H9 (cell line): ENCODE measurements around the gene HUS1. TPM values are rescaled to one million over a fixed set of nuclear protein-coding genes. Genes with fewer than 3 reads are reported as not detected.

Experiments
- DNase-seq: peaks from one replicate; pipeline ENCODE4 v3.0.0-alpha.2; 2017
- H2AFZ ChIP-seq: one replicate; pipeline ENCODE4 v1.6.1; 2013; ENCODE audit warnings: mild to moderate bottlenecking, low read length, control low read depth, moderate library complexity
- H2AK5ac ChIP-seq: 2 replicates; pipeline ENCODE4 v1.6.1; 2013; ENCODE audit warnings: low read length, control low read depth, mixed read lengths; ENCODE audit not compliant: insufficient read length
- H2BK120ac ChIP-seq: one replicate; pipeline ENCODE4 v1.6.1; 2013; ENCODE audit warnings: low read depth, mild to moderate bottlenecking, low read length, control low read depth, inconsistent platforms; ENCODE audit not compliant: poor library complexity, severe bottlenecking
- H2BK12ac ChIP-seq: 2 replicates; pipeline ENCODE4 v1.6.1; 2013; ENCODE audit warnings: low read length, control low read depth, mixed read lengths, low read depth; ENCODE audit not compliant: insufficient read length
- H2BK15ac ChIP-seq: 2 replicates; pipeline ENCODE4 v1.6.1; 2013; ENCODE audit warnings: low read depth, low read length, control low read depth
- H2BK20ac ChIP-seq: one replicate; pipeline ENCODE4 v1.6.1; 2013; ENCODE audit warnings: low read depth, mild to moderate bottlenecking, low read length, control low read depth, inconsistent platforms; ENCODE audit not compliant: poor library complexity, severe bottlenecking
- H2BK5ac ChIP-seq: 2 replicates; pipeline ENCODE4 v1.6.1; 2013; ENCODE audit warnings: low read length, control low read depth, mixed read lengths; ENCODE audit not compliant: insufficient read length
- H3K14ac ChIP-seq: 2 replicates; pipeline ENCODE4 v1.6.1; 2013; ENCODE audit warnings: low read length, control low read depth; ENCODE audit not compliant: insufficient read depth
- H3K18ac ChIP-seq: 2 replicates; pipeline ENCODE4 v1.6.1; 2013; ENCODE audit warnings: low read depth, mild to moderate bottlenecking, mixed read lengths, low read length, control low read depth; ENCODE audit not compliant: insufficient read length
- H3K23ac ChIP-seq: 2 replicates; pipeline ENCODE4 v1.6.1; 2013; ENCODE audit warnings: low read length, control low read depth, mixed read lengths, low read depth; ENCODE audit not compliant: insufficient read length
- H3K23me2 ChIP-seq: 2 replicates; pipeline ENCODE4 v1.6.1; 2013; ENCODE audit warnings: low read depth, mild to moderate bottlenecking, mixed read lengths, low read length, control low read depth; ENCODE audit not compliant: insufficient read length, poor library complexity, severe bottlenecking
- H3K27ac ChIP-seq: 2 replicates; pipeline ENCODE4 v1.5.1; 2013; ENCODE audit warnings: low read length, control low read depth, mixed read lengths, low read depth; ENCODE audit not compliant: insufficient read length
- H3K27me3 ChIP-seq: 2 replicates; pipeline ENCODE4 v1.6.1; 2013; ENCODE audit warnings: low read length, control low read depth, inconsistent platforms; ENCODE audit not compliant: insufficient read depth
- H3K4ac ChIP-seq: 2 replicates; pipeline ENCODE4 v1.6.1; 2013; ENCODE audit warnings: low read depth, mild to moderate bottlenecking, control low read depth, inconsistent platforms, low read length, moderate library complexity
- H3K4me1 ChIP-seq: 2 replicates; pipeline ENCODE4 v1.6.1; 2013; ENCODE audit warnings: low read length, control low read depth, inconsistent platforms; ENCODE audit not compliant: insufficient read depth
- H3K4me2 ChIP-seq: 2 replicates; pipeline ENCODE4 v1.6.1; 2013; ENCODE audit warnings: low read length, control low read depth, mixed read lengths; ENCODE audit not compliant: insufficient read length, insufficient read depth
- H3K56ac ChIP-seq: 2 replicates; pipeline ENCODE4 v1.6.1; 2013; ENCODE audit warnings: low read depth, mild to moderate bottlenecking, mixed read lengths, low read length, control low read depth; ENCODE audit not compliant: insufficient read length
- H3K79me1 ChIP-seq: 2 replicates; pipeline ENCODE4 v1.6.1; 2013; ENCODE audit warnings: low read depth, mild to moderate bottlenecking, moderate library complexity, low read length, control low read depth, inconsistent platforms; ENCODE audit not compliant: insufficient read depth, poor library complexity, severe bottlenecking
- H3K79me2 ChIP-seq: 2 replicates; pipeline ENCODE4 v1.6.1; 2013; ENCODE audit warnings: low read length, control low read depth, inconsistent platforms; ENCODE audit not compliant: insufficient read depth
- H3K9ac ChIP-seq: 2 replicates; pipeline ENCODE4 v1.6.1; 2013; ENCODE audit warnings: low read length, control low read depth, mixed read lengths; ENCODE audit not compliant: insufficient read length; ENCODE audit errors: extremely low read depth
- H3K9me3 ChIP-seq: one replicate; pipeline ENCODE4 v1.6.1; 2013; ENCODE audit warnings: low read depth, low read length, inconsistent platforms; ENCODE audit not compliant: control insufficient read depth
- H3T11ph ChIP-seq: one replicate; pipeline ENCODE4 v1.6.1; 2013; ENCODE audit warnings: mild to moderate bottlenecking, low read length, control low read depth, inconsistent platforms
- H4K20me1 ChIP-seq: one replicate; pipeline ENCODE4 v1.6.1; 2013; ENCODE audit not compliant: control insufficient read depth, insufficient read length, insufficient read depth
- H4K5ac ChIP-seq: 2 replicates; pipeline ENCODE4 v1.6.1; 2013; ENCODE audit warnings: low read depth, mild to moderate bottlenecking, mixed read lengths, low read length, control low read depth; ENCODE audit not compliant: insufficient read length
- H4K8ac ChIP-seq: replicated peaks from 2 replicates; pipeline ENCODE4 v1.6.1; 2013; ENCODE audit warnings: low read length, control low read depth, mixed read lengths, low read depth; ENCODE audit not compliant: insufficient read length
- H4K91ac ChIP-seq: 2 replicates; pipeline ENCODE4 v1.6.1; 2013; ENCODE audit warnings: low read depth, mild to moderate bottlenecking, moderate library complexity, mixed read lengths, low read length, control low read depth; ENCODE audit not compliant: insufficient read length
- H3K27ac Mint-ChIP-seq, 3 experiments: 2 replicates in 2 of 3; 3 replicates in 1 of 3; pipeline ENCODE4 v1.8.0; 2020 to 2021; ENCODE audit warnings: mixed read lengths in 3 of 3, mild to moderate bottlenecking in 1 of 3, moderate library complexity in 1 of 3
- H3K27me3 Mint-ChIP-seq: 2 replicates; pipeline ENCODE4 v1.8.0; 2021; ENCODE audit warnings: low read depth, mild to moderate bottlenecking, moderate library complexity, mixed read lengths
- H3K36me3 Mint-ChIP-seq, 3 experiments: 2 replicates in 2 of 3; 3 replicates in 1 of 3; pipeline ENCODE4 v1.8.0; 2020 to 2021; ENCODE audit warnings: low read depth in 3 of 3, mixed read lengths in 3 of 3; ENCODE audit not compliant: insufficient read depth in 1 of 3
- H3K4me1 Mint-ChIP-seq, 2 experiments: 2 replicates each; pipeline ENCODE4 v1.8.0; 2020; ENCODE audit warnings: mixed read lengths in 2 of 2
- H3K4me3 Mint-ChIP-seq, 2 experiments: 2 replicates in 1 of 2; 3 replicates in 1 of 2; pipeline ENCODE4 v1.8.0; 2020 to 2021; ENCODE audit warnings: mild to moderate bottlenecking in 2 of 2, mixed read lengths in 2 of 2, moderate library complexity in 1 of 2
- H3K9me3 Mint-ChIP-seq, 2 experiments: 2 replicates in 1 of 2; 3 replicates in 1 of 2; pipeline ENCODE4 v1.8.0; 2020; ENCODE audit warnings: mild to moderate bottlenecking in 2 of 2, mixed read lengths in 2 of 2, moderate library complexity in 1 of 2
- WGBS: extraction: QIAGEN DNeasy Blood & Tissue Kit; methylation state at CpG from one replicate; pipeline ENCODE4 v1.1.7; 2013; ENCODE audit warnings: missing lambda C conversion rate, low lambda C conversion rate, mixed read lengths; ENCODE audit not compliant: insufficient read length; ENCODE audit errors: extremely low coverage; 5-methylcytosine and 5-hydroxymethylcytosine counted together
- total RNA-seq: library from RNA; stranded (reverse); gene quantifications from 2 replicates; pipeline ENCODE4 v1.2.1, GENCODE V29; 2021
- TF ChIP-seq, protein P1 (sequence below): fragments of 200-600 bp; sonication (generic); conservative IDR thresholded peaks from 3 replicates; pipeline ENCODE4 v1.8.0; 2021; ENCODE audit warnings: antibody characterized with exemption, mild to moderate bottlenecking

Gene HUS1
- total RNA-seq, 1 experiment from 2014 or later = 43.1 TPM

- Mint-ChIP-seq H3K4me1 (peaks cover 25 to 38% of the 10 kb centered on the region in 2 experiments), H3K4me3 (no peak overlapping the region), H3K27me3 (no peaks in the 10 kb centered on the region; the same call in 1 of the 2 replicates), H3K27ac (no peak overlapping the region), H3K36me3 (no peaks in the 10 kb centered on the region), H3K9me3 (no peaks in the 10 kb centered on the region)
- no peak overlapping the region for H2BK5ac ChIP-seq
- no peak overlapping the region for H2BK12ac ChIP-seq
- H3K4ac ChIP-seq = no peak overlapping the region
- no peak overlapping the region for H3K56ac ChIP-seq
- no peak overlapping the region for H4K8ac ChIP-seq
- H3K14ac ChIP-seq = no peak overlapping the region
- no peak overlapping the region for H2BK15ac ChIP-seq
- H4K5ac ChIP-seq = no peak overlapping the region
- H2BK120ac ChIP-seq = no peak overlapping the region
- H3K4me2 ChIP-seq = no peak overlapping the region
- no peaks in the 10 kb centered on the region for H3K79me1 ChIP-seq
- H3T11ph ChIP-seq = no peak overlapping the region
- H3K27me3 ChIP-seq = no peaks in the 10 kb centered on the region
- H4K91ac ChIP-seq = no peak overlapping the region
- no peak overlapping the region for H2AK5ac ChIP-seq
- no peaks in the 10 kb centered on the region for H4K20me1 ChIP-seq
- H3K18ac ChIP-seq = no peak overlapping the region
- no peaks in the 10 kb centered on the region for H3K23me2 ChIP-seq
- no peaks in the 10 kb centered on the region for H3K79me2 ChIP-seq
- no peak overlapping the region for H2BK20ac ChIP-seq
- no peak overlapping the region for H2AFZ ChIP-seq
- no peak overlapping the region for H3K23ac ChIP-seq
- no peak overlapping the region for H3K9ac ChIP-seq
- whole genome bisulfite sequencing = no CpG with 5 or more reads among the region's 7 CpGs
- no peak for DNase-seq
- H3K27ac ChIP-seq = no peak overlapping the region
- peaks cover 3% of the 10 kb centered on the region; the same call in 1 of the 2 replicates for H3K4me1 ChIP-seq
- no peaks in the 10 kb centered on the region for H3K9me3 ChIP-seq
- TF ChIP-seq, protein P1, sequence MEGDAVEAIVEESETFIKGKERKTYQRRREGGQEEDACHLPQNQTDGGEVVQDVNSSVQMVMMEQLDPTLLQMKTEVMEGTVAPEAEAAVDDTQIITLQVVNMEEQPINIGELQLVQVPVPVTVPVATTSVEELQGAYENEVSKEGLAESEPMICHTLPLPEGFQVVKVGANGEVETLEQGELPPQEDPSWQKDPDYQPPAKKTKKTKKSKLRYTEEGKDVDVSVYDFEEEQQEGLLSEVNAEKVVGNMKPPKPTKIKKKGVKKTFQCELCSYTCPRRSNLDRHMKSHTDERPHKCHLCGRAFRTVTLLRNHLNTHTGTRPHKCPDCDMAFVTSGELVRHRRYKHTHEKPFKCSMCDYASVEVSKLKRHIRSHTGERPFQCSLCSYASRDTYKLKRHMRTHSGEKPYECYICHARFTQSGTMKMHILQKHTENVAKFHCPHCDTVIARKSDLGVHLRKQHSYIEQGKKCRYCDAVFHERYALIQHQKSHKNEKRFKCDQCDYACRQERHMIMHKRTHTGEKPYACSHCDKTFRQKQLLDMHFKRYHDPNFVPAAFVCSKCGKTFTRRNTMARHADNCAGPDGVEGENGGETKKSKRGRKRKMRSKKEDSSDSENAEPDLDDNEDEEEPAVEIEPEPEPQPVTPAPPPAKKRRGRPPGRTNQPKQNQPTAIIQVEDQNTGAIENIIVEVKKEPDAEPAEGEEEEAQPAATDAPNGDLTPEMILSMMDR = no peak
Measured at GRCh38 chr7:47947355-47947749, 32.1 kb downstream of the HUS1 start.
